IPS DF 4.7 (cell line): ENCODE measurements around the gene HVCN1.

Source experiments
- DNase-seq: peaks from one replicate; pipeline ENCODE4 v3.0.0-alpha.2; 2013; ENCODE audit warnings: low spot score; ENCODE audit errors: extremely low read depth

Gene HVCN1

GRCh38 chr12:110699591-110700445 lies 10.9 kb upstream of the HVCN1 start:
- DNase-seq = no peak

- DNase-seq = peak; percentile 83
Observed at GRCh38 chr12:110698171-110698902, 9.4 kb upstream of the HVCN1 start.

- no peak for DNase-seq
Observed at GRCh38 chr12:110697236-110697635, 8.3 kb upstream of the HVCN1 start.

GRCh38 chr12:110696283-110696682 lies 7.4 kb upstream of the HVCN1 start:
- DNase-seq = no peak

GRCh38 chr12:110694330-110694901 lies 5.5 kb upstream of the HVCN1 start:
- DNase-seq = no peak

GRCh38 chr12:110693731-110694130 lies 4.8 kb upstream of the HVCN1 start:
- DNase-seq = no peak

GRCh38 chr12:110690127-110690430 lies 1.2 kb upstream of the HVCN1 start:
- no peak for DNase-seq

- DNase-seq = no peak
Observed at GRCh38 chr12:110689281-110690126, 589 bp upstream of the HVCN1 start.

GRCh38 chr12:110687396-110688169 lies 1.3 kb downstream of the HVCN1 start:
- DNase-seq = no peak

- DNase-seq = no peak
Observed at GRCh38 chr12:110686294-110686903, 2.5 kb downstream of the HVCN1 start.

GRCh38 chr12:110684312-110684836 lies 4.5 kb downstream of the HVCN1 start:
- no peak for DNase-seq

GRCh38 chr12:110683888-110684287 lies 5.0 kb downstream of the HVCN1 start:
- DNase-seq = no peak

- DNase-seq = no peak
Observed at GRCh38 chr12:110680032-110680431, 8.9 kb downstream of the HVCN1 start.

- no peak for DNase-seq
Observed at GRCh38 chr12:110679201-110679600, 9.7 kb downstream of the HVCN1 start.

- no peak for DNase-seq
Observed at GRCh38 chr12:110677982-110678381, 10.9 kb downstream of the HVCN1 start.

- no peak for DNase-seq
Observed at GRCh38 chr12:110677206-110677911, 11.6 kb downstream of the HVCN1 start.

- DNase-seq = no peak
Observed at GRCh38 chr12:110676171-110676570, 12.7 kb downstream of the HVCN1 start.

GRCh38 chr12:110670161-110670701 lies 18.7 kb downstream of the HVCN1 start:
- DNase-seq = no peak

- no peak for DNase-seq
Observed at GRCh38 chr12:110669193-110669502, 19.8 kb downstream of the HVCN1 start.
